ENCODE data around the gene NOTCH4.

GRCh38 chr6:32189742-32190053 is 34.2 kb downstream of the NOTCH4 start:
- TF ChIP-seq CTCF (conservative IDR thresholded peaks at IDR 0.05; ENCODE audit: low read depth in 2 of 2), result no peak
- TF ChIP-seq STAT1 (IDR thresholded peaks at IDR 0.05; ENCODE audit: unreplicated experiment), result no peak
- TF ChIP-seq REST (IDR thresholded peaks at IDR 0.05; ENCODE audit: unreplicated experiment), result no peak
- no peak for TF ChIP-seq POLR2AphosphoS5 (IDR thresholded peaks at IDR 0.05; ENCODE audit: low read depth)
- no peak for TF ChIP-seq EZH2 (IDR thresholded peaks at IDR 0.05; ENCODE audit: low read depth, unreplicated experiment)
- TF ChIP-seq CREB1 (CRISPR knock-in tag; IDR thresholded peaks at IDR 0.05; ENCODE audit: low read depth), result no peak
- no peak for TF ChIP-seq EZH2phosphoT487 (IDR thresholded peaks at IDR 0.05; ENCODE audit: unreplicated experiment)
- no peak for TF ChIP-seq ZNF331 (CRISPR knock-in tag; IDR thresholded peaks at IDR 0.05; ENCODE audit: low read depth)
- TF ChIP-seq ZNF114 (CRISPR knock-in tag; IDR thresholded peaks at IDR 0.05), result no peak
- TF ChIP-seq JUNB (IDR thresholded peaks at IDR 0.05; ENCODE audit: unreplicated experiment), result no peak
- TF ChIP-seq, protein P1, sequence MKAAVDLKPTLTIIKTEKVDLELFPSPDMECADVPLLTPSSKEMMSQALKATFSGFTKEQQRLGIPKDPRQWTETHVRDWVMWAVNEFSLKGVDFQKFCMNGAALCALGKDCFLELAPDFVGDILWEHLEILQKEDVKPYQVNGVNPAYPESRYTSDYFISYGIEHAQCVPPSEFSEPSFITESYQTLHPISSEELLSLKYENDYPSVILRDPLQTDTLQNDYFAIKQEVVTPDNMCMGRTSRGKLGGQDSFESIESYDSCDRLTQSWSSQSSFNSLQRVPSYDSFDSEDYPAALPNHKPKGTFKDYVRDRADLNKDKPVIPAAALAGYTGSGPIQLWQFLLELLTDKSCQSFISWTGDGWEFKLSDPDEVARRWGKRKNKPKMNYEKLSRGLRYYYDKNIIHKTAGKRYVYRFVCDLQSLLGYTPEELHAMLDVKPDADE (IDR thresholded peaks at IDR 0.05), result no peak

Measured in GM23338 (cell line).